NCI-H146 (cell line): ENCODE results near the gene DLGAP5.
A peak's percentile ranks its signal among the peaks of the same experiment; 100 is the strongest.

ENCODE experiments used
- DNase-seq: peaks from one replicate; lab custom pipeline; 2025; lab: John Stamatoyannopoulos, UW

DLGAP5 gene

DNA sequence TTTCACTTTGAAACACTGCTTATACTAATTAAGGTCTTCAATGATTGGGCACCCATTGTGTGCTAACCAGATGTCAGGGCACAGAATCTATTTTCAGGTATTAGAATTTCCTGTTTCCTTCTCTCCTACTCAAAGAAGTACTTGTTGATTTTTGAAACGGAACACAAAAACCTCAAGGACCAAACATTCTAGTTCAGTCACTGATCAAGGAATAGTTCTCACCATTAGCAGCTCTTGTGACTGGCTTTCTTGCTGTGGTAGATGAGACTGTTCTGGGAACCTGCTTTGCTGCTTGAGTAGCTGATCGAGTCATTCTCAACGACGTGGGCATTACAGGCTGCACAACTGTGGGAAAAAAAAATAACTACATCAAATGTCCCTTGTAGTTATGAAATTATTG lies 11.0 kb downstream of the DLGAP5 start:
- DNase-seq = no peak

DNA sequence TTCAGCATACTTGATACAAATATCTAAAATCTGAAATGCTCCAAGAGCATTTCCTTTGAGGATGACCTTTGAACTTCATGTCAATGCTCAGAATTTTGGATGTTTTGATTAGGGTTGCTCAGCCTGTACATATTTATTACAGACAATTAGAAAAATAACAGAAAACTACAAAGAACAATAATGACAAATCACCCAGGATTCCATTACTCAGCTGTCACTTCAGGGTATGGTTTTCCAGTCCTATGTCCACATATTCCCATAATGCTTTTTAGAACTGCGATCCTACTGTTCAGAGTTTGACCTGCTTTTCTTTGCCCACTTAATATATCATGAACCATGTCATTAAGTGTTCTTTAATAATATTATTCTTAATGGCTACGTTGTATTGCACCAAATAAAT lies 11.4 kb downstream of the DLGAP5 start:
- DNase-seq = no peak

DNA sequence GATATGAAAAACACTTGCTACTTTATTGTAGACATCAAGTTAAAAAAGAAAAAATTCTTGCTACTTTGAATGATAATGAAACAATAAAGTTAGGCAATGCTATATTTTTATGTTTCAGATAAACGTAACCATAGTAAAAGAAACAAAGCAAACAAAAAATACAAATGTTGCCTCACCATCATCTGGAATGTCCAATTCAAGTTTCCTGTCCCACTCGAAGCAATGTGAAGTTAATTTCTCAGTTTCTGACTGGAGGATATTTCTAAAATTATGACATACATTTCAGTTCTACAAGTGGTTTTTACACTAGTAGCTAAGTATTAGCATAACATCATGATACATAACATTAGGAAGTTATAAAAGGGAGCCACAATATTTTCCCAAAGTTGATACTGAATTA lies 20.9 kb downstream of the DLGAP5 start:
- DNase-seq = no peak

DNA sequence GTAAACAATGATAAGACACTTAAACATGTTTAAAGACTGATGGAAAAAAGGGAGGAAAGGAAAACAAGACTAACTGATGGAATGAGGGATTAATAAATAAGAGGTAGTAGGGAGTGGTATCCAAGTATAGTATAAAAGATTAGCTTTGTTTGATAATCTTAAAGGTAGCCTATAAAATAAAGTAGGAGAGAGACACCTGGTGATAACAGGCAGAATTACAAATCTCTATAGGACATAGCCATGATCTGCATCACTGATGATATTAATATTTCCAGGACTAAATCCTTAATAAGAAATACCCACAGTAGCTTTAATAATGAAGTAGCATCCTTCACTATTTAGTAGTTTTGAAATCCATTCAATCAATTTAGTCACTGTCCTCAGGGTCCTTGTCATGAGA lies 30.4 kb downstream of the DLGAP5 start:
- DNase-seq = no peak

DNA sequence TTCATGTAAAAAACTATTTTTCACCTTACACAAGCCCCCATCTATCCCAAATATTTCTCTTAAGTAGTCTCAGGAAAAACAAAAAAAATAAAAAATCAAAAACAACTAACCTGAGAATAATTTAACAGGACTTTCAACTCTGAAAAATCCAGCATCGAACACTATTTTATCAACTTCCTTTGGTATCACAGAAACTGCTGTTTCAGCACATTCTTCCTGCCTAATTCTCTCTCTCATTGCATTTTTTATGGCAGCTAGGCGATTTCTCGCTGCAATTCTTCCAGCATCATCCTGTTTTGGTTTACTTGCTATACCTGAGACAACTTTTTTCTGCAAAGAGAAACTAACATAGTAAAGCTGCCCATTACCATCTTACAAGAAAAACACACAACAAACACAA lies 33.0 kb downstream of the DLGAP5 start:
- DNase-seq = no peak

- no peak for DNase-seq
Measured at GRCh38 chr14:55157080-55157479, 34.3 kb downstream of the DLGAP5 start.

DNA sequence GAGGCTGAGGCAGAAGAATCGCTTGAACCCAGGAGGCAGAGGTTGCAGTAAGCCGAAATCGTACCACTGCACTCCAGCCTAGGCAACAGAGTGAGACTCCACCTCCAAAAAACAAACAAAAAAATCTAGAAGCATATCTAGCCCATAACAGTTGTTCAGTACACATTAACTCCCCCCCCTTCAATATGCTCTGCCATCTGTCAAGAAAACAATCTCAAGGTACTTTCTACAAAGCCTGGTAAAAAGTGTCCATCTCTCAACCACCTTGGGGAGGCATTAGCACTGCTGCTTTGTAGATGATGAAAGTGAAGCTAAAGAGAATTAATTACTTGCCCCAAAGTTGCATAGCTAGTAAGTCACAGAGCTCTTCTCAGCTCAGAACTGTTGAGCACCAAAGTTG lies 37.4 kb downstream of the DLGAP5 start:
- no peak for DNase-seq

- no peak for DNase-seq
Measured at GRCh38 chr14:55152052-55152753, 39.2 kb downstream of the DLGAP5 start.

DNA sequence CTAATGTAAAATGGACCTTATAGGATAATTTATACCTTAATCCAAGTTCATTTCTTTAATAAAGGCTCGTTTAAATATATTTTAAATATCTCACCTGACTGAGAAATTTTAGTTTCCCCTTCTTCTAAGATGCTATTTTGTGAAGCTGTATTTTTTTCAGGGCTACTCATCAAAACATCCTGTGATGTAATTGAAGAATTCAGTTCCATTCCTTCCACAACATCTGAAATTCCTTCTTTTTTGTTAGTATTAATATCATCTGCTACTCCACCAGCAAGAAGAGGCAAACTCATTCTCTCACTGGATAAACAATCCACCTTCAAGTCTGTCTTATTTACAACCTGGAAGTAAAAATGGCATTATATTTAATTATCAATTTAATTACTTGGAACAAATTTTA lies 39.8 kb downstream of the DLGAP5 start:
- DNase-seq = no peak

GRCh38 chr14:55146425-55146824 lies 45.0 kb downstream of the DLGAP5 start:
- no peak for DNase-seq

- no peak for DNase-seq
Measured at GRCh38 chr14:55142466-55142865, 48.9 kb downstream of the DLGAP5 start.

GRCh38 chr14:55141825-55142224 lies 49.6 kb downstream of the DLGAP5 start:
- no peak for DNase-seq

DNA sequence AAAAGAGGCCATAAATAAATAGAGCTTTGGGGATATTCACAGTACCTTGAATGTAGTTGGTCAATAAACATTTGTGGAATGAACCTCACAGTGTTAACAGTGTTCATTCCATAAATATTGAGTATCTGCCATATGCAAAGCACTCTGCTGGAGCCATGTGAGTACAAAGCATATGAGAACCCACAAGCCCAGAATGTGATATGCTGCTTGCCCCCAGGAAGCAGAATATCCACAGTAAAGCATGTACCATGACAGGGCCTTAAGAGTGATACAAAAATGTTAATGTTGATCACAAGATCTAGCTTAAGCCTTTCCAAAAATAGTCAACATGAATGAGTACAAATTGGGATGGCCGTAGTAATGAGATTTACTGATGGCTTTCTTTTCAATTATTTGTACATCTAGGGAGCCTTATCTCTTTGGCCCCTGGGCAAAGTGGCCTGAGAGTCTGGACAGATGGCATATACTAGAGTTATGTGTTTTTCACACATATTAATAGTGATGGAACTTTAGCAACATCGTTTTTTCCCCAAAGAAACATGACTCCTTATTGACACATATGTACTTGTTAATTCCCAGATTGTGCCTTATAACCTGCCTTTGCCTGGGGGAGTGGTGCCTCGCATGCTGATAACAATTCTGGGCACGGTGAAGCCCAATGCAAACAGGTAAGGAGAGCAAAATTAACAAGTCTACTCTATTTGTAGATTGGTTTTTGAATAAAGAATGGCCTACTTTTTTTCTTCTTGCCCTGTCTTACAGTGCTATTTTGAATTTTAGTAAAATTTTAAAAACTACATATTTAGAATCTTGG lies 51.5 kb downstream of the DLGAP5 start:
- DNase-seq = no peak

DNA sequence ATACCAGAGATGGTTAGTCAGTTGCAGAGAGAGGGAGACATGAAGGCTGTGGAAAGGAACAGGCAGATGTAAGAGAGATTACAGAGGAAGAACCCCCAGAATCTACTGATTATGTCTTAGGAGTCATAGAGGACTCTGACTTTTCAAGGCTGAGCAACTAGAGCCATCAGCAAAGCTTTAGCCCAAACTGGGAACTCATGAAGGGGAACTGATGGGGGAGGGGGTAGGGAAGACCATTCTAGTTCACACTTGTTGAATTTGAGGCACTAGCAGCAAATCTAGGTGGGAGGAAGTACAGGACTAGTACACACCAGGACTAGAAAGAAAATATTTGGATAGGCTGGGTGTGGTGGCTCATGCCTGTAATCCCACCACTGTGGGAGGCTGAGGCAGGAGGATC lies 52.2 kb downstream of the DLGAP5 start:
- no peak for DNase-seq

DNA sequence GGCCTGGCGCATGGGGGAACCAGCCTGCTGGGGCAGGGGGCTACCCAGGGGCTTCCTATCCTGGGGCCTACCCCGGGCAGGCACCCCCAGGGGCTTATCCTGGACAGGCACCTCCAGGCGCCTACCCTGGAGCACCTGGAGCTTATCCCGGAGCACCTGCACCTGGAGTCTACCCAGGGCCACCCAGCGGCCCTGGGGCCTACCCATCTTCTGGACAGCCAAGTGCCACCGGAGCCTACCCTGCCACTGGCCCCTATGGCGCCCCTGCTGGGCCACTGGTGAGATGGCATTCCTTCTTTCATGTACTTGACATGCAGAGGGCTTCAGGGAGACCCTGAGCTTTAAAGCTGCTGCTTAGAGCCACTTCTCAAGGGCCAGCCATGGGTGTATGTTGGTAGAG lies 53.3 kb downstream of the DLGAP5 start:
- no peak for DNase-seq

DNA sequence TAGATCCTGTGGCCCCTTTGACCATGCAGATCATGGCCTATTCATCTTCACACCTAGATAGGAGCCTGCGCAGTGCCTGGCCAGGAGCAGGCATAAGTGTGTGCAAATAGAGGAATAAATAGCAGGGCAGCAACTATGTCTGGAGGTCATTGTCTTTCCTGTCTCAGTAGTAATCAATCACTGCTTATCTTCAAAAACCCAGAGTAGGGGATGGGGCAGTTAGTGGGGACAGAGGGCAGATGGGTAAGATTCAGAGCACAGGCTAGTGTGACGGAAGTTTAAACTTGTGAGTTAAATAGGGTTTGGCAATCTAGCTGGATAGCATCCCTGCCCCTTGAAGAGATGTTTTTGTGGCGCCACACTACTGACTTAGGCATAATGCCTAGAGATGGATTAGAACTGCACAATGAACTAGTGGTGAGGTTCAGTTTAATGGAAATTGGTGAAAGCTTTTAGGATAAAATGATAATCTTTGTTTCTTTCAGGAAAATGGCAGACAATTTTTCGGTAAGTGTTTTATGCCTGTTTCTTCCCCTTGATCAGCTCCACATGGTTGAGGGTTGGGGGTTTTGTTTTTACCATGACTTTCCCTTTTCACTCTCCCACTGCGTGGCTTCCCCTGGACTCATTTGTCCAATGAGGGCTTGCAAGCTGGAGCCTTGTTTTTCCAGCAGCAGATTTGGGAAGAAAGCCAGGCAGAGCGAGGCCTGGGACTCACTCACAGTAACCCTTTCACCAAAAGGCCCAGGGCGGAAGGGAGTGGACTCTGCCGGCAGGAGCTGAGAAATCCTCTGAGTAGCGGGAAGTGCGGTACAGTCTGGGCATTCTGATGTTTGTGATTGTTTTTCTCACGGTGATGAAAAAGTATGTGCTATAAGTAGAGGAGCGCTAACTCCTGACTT lies 54.2 kb downstream of the DLGAP5 start:
- peak; percentile 30 for DNase-seq

GRCh38 chr14:55136241-55136640 lies 55.1 kb downstream of the DLGAP5 start:
- no peak for DNase-seq

- no peak for DNase-seq
Measured at GRCh38 chr14:55133416-55133815, 58.0 kb downstream of the DLGAP5 start.

DNA sequence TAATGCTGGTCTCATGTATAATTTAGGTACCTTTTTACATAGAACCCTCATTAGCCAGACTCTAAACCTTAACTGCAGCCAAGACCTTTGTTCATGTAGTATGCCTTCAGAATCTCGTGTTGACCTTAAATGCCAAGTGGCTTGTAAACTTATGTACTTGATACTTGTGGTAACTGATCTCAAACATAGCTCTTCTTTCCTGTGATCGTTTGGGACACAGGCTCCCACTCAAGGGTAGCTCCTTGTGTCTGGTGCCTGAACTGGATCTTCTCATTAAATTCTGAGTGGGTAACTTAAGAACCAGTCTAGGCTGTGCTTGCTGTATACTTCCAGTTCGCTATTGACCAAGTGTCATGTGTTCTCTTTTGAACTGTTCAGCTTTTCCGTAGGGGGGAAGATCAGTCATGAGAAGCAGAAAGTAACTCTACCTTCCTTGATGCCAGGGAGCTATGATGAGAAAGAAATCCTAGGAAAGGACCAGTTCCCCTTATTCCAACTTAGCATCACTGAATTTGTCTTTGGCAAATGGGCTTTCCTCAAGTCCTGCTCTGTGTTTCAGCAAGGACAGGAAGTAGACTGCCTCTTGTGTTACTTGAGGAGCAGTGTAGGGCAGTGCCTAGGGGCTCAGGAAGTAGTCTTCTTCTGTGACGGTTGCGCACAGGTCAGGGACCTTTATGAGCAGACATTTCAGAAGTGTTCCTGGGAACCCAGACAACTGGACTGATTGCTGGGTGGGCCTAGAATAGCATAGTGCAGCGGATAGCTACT lies 59.8 kb downstream of the DLGAP5 start:
- DNase-seq = no peak

- no peak for DNase-seq
Measured at GRCh38 chr14:55130196-55130550, 61.2 kb downstream of the DLGAP5 start.

DNA sequence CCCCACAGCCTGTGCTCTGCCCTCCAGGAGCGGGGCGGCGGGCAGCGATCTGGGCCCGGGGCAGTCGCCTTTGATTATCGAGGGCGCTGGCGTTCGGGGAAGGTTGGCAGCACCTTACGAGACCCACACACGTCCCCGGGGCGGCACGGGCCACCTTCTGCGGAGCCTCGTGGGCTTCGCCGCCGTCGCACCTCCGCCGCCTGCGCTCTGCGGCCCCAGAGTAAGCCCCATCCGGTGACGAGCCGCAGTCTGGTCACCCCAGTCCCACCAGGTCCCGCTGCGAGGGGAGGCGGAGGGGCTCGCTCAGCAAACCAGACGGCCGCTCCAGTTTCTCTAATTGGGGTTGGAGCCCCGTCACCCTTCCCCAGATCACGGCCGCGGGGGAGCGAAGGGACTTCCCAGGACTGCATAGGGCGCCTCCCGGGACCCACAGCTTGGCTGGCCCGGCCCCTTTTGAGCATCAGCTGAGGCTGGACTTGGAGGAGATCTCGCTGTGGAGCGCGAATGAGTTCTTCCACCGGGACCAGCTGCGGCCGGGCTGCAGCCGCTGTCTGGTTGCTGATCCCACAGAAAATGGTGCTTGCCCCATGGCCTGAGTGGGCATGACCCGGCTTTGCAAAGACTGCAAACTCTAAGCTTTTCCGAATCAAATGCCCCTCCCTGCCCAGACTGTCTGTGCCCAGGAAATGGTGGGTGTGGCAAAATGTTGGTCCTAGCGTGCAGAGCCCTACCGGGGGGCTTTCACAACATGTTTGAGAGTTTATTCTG lies 61.8 kb downstream of the DLGAP5 start:
- peak; percentile 23 for DNase-seq
